GM18498 (cell line): ENCODE data around the gene GALNT15.

ENCODE experiments used
- ATAC-seq: cut with Tn5 transposase; IDR thresholded peaks from one replicate; pipeline ENCODE4 v1.9.1; 2021; ENCODE audit warnings: mild to moderate bottlenecking, moderate library complexity; ENCODE audit not compliant: unreplicated experiment

GALNT15 gene

DNA sequence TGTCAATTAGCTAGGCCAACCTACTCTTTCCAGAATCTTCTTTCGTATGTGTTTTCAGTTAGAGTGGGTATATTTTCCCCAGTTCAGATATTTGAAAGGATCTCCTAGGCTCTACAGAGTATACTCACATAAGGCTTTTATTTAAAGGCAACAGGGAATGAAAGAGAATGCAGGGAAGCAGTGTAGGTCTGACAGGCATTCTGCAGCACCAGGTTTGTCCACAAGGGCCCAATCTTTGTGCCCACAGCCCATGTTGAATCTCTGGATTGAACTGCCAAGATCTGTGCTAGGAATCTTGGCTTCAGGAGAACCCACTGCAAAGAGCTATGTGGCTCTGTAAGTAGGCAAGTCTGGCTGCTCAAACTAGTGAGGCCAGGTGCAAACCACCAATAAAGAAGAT is 24.2 kb upstream of the GALNT15 start:
- ATAC-seq, result no peak

DNA sequence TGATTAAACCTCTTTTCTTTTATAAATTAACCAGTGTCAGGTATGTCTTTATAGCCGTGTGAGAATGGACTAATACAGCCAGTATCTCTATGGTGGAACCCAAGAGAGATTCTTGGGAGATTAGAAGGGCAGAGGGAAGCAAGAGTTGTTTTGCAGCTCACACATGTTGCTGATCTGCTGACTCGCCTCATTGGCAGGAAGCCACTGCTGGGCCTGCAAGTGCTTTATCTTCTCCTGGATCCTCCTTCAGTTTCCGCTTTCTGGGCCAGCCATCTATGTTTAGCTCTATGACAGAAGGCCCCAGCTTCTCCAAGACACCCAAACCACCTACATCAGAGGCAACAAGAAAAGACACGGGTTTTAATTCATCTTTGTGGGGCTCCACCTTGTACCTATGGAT is 23.4 kb upstream of the GALNT15 start:
- ATAC-seq, result no peak

DNA sequence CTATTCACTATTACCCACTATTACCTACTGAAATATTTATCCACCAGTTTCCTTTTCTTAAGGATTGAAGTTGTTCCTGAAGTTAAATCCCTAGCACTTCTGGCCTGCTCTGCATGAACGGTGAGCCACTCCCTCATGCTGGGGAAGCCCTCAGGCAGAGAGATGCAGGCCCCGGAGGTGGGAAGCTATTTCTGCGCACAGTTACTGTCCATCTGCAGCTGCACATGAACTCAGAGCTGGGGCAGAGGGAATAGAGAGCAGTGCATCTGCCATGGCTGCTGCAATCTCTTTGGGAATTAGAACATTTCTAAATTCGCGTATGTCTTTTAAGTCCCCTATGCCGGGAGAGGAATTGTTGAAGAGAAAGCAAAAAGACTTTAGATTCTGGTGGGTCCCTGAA is 6.3 kb upstream of the GALNT15 start:
- no peak for ATAC-seq

DNA sequence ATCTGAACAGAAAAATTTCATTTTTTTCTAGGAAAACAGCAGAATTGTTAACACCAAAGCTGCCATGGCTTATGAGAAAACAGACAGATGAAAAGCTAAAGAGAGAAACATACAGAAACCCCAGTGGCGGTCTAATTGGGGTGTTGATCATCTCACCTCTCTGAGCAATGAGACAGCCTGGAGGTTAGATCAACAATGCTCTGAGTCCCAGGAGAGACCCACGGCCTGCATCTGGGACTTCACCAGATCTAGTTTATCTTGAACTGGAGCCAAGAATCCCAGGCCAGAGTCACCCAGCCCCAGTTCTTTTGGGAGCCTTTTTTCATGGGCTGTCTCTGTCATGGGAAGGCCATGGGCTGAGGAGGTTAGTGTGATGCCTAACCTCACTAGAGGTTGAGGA is 3.5 kb upstream of the GALNT15 start:
- ATAC-seq, result no peak

DNA sequence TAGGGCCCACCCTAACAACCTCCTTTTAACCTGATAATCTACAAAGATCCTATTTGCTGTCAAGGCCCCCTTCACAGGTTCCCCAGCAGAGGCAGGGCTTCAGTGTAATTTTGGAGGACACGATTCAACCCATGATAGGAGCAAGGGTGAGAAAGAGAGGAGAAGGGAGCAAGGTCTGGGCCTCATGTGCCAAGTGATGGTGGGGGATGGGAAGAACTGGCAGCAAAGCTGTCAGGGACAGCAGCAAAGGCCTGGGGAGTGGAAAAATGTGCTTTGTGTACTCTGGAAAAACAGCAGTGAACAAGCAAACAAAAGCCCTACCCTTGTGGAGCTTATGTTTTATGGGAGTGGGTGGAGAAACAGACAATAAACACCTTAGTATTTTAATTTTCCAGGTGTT is 2.7 kb upstream of the GALNT15 start:
- ATAC-seq, result no peak

DNA sequence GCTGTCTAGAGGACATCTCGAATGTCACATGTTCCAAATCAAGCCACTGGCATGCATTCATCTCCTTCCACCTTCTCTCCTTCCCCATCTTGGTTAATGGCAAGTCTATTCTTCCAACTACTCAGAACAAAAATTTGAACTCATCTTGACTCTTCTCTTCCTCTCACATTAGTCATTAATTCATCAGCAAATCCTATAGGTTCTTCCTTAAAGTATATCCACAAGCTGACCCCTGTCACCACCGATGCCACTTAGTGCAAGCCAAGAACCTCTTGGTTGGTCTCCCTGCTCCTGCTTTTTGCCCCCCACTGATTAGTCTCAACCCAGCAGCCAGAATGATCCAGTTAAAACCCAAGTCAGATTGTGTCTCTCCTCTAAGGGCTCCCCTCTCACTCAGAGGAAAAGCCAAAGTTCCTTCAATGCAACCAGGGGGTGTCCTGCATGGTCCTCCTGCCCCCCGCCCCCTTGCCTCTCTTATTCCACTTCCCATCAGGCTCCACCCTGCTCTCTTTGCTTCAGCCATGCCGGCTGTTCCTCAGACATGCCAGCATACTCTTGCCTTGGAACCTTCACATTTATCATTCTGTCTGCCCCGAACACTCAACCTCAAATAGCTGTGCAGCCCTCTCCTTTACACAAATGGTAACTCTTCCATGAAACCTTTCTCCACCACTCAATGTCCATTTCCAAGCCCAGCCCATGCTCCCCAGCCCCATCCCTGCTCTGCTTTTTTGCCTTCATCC is 1.0 kb upstream of the GALNT15 start:
- ATAC-seq, result no peak

DNA sequence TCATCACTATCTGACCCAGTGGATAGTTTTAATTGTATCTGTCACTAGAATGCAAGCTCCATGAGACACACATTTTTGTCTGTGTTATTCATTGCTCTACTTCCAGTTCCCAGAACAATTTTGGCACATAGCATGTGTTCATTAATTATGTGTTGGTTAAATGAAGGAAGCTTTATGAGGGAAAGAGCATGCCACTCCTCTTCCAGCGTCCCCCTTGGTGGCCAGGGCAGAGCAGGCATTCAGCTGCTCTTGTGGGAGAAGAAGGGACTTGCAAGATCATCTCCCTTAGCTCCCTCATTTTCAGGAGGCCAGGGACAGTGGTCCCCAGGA is 489 bp upstream of the GALNT15 start:
- ATAC-seq, result no peak

DNA sequence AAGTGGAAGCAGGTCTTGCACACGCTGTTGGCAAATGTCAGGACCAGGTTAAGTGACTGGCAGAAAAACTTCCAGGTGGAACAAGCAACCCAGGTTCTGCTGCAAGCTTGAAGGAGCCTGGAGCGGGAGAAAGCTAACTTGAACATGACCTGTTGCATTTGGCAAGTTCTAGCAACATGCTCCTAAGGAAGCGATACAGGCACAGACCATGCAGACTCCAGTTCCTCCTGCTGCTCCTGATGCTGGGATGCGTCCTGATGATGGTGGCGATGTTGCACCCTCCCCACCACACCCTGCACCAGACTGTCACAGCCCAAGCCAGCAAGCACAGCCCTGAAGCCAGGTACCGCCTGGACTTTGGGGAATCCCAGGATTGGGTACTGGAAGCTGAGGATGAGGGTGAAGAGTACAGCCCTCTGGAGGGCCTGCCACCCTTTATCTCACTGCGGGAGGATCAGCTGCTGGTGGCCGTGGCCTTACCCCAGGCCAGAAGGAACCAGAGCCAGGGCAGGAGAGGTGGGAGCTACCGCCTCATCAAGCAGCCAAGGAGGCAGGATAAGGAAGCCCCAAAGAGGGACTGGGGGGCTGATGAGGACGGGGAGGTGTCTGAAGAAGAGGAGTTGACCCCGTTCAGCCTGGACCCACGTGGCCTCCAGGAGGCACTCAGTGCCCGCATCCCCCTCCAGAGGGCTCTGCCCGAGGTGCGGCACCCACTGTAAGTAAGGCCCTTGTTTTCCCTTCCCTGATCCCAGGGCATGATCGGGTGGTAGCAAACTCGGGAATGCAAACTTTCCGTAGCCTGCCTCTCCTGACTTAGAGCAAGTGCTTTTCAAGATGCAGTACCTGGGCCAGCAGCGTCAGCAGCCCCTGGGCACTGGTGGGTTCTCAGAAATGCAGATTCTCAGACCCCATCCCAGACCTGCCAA is 759 bp downstream of the GALNT15 start:
- ATAC-seq, result no peak

DNA sequence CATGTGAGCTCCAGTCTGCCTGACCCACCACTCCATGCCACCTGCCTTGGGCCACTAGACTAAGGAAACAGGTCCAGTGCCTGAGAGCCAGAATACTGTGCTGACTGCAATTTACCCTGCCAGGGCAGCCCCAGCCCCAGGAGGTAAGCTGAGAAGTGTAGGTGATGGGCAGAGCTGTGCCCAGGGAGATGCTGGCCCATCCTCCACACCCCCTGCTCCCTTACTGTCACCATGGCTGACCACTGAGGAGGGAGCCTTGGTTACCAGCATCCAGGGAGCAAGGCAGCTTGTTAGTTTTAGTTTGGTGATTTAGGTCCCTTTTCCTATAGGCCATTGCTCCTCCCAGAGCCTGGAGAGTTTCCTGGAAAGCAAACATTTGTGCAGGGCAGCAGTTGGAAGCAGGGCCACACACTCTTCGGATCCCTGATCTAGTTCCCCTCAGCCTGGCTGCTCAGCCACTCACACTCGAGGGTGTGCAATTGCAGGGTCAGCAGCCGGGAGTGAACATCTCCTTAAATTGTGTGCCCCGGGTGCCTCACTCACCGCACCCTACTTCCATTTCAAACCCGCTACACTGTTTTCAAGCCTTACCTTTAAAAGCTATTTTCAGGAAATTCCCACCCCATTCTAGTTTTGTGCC is 2.0 kb downstream of the GALNT15 start:
- ATAC-seq, result no peak

DNA sequence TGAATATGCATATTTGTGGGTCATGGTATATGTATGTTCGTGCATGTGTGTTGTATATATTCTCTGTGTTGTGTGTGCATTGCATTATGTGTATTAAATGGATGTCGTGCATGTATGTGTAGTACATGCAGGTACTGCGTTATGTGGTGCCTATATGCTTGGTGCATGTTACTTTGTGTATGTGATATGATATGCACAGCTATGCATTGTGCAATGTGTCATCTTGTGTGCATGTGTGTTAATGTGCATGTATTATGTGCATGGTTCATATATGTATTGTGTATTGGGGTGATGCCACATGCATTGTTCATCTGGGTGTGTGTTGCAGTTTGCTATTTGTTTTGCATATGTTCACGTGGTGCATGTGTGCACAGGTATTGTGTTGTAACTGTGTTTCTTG is 2.9 kb downstream of the GALNT15 start:
- no peak for ATAC-seq

DNA sequence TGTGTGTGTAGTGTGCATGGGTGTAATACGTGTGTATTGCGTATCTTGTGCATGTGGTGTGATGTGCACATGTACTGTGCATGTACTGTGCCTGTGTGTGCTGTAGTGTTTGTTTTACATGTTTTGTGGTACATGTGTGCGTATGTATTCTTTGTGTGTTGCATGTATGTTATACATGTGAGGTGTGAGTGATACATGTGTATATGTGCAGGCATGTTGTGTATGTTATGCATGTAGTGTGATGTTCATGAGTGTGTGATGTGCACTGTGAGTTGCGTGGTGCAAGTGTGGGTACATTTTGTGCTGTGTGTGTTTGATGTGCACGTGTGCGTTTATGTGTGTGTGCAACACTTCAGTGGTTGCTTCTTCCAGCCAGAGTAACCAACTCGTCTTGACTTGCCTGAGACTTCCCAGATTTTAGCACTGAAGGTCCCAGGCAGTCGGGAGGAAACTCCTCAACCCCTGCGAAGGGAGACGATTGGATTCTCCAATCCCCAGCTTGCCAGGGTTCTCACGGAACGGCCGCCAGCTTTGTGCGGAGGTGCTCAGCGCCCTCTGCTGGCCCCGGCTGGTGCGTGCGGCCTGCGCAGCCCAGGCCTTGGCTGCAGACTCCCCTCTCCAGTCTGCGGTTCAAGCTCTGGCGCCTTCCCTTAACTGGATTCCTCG is 3.6 kb downstream of the GALNT15 start:
- ATAC-seq, result peak; percentile 81

DNA sequence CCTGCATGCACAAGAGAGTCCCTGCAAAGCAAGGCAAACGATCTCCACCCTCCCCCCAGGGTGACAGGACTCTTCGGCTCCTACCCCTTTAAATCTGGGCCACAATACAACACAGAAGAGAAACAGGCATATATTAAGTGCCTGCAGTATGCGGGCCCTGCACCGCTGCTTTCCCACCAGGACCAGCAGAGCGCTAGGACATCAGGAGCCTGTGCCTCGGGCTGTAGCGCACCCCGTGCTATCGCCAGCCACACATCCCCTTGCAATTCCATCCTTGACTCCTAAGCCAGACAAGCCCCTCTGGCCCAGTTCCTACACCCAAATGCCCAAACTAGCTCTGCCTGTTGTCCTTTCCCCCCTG is 4.1 kb downstream of the GALNT15 start:
- ATAC-seq, result peak; percentile 10

DNA sequence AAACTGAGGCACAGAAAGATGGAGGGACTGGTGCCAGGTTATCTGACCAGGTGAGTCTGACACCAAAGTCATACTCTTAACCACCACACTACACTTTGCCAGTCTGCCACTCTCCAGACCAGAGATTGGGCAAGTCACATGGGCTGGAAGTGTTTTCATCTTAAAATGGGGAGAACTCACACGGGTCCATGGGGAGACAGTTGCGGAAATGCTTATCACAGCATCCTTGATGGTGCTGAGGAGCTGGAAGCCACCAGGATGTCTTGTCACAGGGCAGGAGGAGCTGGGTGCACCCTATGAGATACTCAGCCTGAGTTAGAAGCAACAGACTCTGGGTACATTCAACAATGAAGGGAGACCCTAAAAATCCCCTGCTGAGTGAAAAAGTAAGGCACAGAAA is 4.8 kb downstream of the GALNT15 start:
- no peak for ATAC-seq

DNA sequence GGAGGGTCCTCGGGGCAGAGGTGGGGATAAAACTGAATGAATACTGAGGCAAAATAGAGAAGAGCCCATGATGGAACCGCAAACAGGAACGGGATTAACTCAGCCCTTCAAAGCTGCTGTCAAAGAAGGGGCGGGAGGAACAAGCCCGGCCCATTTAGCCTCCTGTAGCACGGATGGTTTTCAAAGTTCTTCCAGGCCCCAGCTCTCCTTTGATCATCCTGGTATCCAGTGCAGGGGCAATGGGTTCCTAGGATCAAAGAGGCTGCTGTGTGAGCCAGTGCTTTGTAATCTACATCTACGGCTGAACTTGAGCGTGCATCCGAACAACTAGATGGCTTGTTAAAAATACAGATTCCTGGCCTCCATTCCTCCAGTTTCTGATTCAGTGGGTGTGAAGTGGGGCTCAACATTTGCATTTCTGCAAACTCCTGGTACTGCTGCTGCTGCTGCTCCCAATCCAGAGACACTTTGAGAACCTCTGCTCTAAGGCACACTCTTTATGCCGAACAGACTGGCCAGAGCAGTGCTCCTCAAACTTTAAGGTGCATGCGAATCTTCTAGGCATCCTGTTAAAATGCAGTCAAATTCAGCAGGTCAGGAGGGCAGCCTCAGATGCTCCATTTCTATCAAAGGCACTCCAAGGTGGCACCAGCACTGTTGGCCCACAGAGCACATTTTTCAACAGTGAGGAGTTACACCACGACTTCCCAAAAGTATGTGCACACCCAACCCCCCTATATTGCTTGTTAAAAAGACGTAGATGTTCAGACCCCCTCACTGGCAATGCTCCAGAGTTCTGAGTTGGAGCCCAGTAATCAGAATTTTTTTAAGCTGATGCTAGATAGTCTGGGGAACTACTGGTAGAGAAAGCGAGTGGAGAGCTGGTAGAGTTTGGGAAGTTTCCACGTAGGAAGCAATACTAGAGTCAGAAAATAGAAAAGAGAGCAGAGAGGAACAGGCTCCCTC is 5.6 kb downstream of the GALNT15 start:
- ATAC-seq, result no peak

DNA sequence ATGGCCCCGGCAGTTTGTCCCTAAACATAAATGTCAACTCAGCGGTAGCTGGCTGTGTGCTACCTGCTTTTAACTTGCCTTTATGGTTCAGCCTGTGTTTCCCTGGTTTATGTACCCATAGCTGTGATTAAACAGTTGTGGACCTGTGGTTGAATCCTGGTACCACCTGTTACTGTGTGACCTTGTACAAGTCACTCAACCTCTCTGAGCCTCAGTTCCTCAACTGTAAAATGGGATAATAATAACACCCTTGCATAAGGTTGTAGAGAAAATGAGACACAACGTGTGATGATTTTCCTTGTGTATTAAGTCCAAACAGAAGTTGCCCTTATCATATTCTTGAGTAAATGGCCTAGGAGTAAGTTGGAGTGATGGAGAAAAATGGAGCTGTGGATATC is 6.3 kb downstream of the GALNT15 start:
- ATAC-seq, result no peak

DNA sequence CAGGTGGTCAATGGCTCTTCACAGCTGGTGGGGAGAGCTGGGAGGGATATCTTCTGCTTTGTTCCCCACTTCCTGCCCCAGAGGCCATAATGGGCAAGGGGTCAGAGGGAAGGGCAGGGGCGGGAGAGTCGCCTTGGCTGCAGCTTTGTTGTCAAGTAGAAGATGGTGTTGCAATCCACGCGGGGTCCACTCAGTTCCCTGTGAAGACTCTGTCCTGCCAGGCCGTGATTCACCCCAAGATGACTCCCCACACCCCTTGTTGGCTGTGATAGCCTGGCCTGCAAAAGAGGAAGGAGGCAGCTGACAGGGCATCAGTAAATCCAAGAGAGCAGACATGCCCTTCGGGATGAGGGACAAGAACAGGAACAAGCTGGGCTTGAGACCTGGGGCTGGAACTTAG is 6.9 kb downstream of the GALNT15 start:
- ATAC-seq, result no peak

DNA sequence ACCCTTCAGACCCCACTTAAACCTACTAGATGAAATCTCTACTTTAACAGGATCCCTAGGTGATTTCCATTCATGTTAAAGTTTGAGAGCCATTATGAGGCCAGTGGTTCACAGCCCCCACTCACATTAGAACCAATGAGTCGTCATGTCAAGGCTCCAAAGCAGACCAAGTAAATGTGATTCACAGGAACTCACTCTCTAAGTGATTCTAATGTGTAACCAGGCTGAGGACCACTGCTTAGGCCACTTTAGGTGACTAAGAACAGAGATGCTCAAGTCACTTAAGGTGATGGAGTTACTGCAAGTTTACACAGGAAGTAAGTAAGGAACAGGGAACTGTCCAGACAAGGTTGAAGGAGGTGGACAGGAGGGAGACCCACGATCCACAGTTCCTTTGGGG is 7.7 kb downstream of the GALNT15 start:
- ATAC-seq, result no peak

DNA sequence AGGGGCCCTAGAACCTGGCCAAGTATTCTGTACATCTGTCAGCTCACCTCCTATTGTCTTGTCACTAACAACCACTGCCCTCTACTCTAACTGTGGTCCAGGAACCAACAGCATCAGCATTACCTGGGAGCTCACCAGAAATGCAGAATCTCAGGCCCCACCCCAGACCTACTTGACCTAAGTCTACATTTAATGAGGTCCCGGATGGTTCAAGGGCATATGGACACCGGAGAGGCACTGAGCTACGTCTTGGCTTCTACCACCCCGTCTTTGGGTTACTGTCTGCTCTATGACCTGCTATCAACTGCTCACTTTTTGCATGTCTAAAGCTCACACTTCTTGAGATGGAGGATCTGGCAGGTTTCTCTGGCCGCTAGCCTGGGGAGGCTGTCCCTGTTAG is 8.1 kb downstream of the GALNT15 start:
- no peak for ATAC-seq

DNA sequence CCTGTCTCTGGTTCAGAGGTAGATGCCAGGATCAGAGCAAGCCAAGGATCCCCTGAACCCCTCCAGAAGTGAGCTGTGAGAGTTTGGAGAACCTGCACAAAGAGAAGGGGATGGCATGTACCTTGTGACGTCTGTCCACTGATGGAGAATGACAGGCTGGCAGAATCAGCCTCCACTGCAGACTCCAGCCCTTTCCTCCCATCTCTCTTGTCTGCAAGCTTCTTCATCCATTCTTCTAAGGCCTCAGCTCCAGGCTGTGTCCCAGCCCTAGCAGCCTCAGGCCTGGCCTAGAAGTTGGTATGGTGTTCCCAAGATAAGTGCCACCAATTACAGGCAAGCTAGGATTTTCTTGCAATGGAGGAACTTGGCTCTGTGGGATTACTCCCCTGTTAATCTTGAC is 8.6 kb downstream of the GALNT15 start:
- no peak for ATAC-seq

DNA sequence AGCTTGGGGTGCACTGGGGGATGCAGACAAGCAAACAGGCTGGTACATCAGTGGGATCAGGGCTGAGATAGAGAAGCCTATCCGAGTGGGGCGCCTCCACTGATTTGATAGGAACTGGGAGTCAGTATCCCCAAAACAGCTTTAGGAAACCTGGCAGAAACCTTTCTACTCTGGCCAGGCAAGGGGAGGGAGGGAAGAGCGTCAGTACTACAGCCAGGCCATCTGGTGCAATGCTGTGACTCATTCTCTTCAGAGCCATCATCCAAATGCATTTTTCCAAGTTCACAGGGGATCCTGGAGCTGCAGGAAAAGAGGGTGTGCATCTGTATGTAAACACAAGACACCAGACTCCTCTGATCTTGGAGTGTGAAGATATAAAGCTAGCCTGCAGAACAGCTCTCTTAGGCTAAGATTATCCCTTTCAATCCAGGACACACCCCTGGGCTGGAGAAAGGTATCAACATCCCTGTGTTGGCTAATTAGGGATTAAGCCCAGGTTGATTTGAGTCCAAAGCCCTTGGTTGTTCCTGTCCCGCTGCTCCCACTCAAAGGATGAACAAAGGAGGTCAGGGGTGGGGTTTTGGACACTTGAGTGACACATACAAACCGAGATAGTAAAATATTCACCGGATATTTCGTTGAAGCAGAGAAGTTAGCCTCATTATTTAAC is 9.3 kb downstream of the GALNT15 start:
- ATAC-seq, result no peak
